ENCODE data around the gene KLRF1.

DNA sequence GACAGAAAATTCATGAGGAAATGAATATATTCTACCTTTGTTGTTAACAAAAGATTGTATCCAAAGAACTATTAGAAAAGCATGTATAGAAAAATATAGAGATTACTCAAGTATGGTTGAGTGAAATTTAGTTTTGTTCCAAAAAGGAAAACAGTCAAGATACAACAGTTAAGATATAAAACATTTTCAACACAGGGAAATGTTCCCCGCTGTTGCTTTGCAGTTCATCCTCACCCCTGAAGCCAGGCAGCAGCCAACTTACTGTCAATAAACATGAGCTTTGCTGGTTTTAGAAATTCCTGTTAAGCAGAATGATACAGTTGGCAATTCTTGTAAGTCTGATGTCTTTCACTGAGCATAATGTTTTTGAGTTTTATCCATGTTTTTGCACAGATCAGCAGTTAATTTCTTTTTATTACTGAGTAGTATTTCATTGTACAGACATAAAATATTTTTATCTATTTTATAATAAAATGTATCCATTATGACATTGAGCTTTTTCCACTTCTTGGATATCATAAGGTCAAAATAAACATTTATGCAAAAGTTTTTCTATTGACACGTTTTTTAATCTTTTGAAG, 43.1 kb downstream of the KLRF1 start:
- TF ChIP-seq ZNF274 (IDR thresholded peaks at IDR 0.05; ENCODE audit: low read depth, low read length) (no peak), YY1 (IDR thresholded peaks at IDR 0.05; ENCODE audit: extremely low read depth, insufficient replicate concordance, low read depth, low read length) (no peak)
- TF ChIP-seq, protein P1, sequence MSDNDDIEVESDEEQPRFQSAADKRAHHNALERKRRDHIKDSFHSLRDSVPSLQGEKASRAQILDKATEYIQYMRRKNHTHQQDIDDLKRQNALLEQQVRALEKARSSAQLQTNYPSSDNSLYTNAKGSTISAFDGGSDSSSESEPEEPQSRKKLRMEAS (IDR thresholded peaks at IDR 0.05), result no peak
